Activated naive CD8-positive, alpha-beta T cell (primary cell): Measurements from ENCODE around the gene ETV3.
"Not testable (repeated sequence)": the region's sequence is repeated elsewhere in the genome, so short reads cannot be mapped to it uniquely, and the experiment has no call there.

ENCODE experiments used
- H3K27ac Mint-ChIP-seq: one replicate; pipeline ENCODE4 v1.8.0; 2021; ENCODE audit warnings: mixed read lengths
- H3K27me3 Mint-ChIP-seq: one replicate; pipeline ENCODE4 v1.8.0; 2021; ENCODE audit warnings: mixed read lengths
- H3K36me3 Mint-ChIP-seq: one replicate; pipeline ENCODE4 v1.8.0; 2021; ENCODE audit warnings: mixed read lengths
- H3K4me1 Mint-ChIP-seq: one replicate; pipeline ENCODE4 v1.8.0; 2021; ENCODE audit warnings: low read depth, mixed read lengths
- H3K4me3 Mint-ChIP-seq: one replicate; pipeline ENCODE4 v1.8.0; 2021; ENCODE audit warnings: mild to moderate bottlenecking, mixed read lengths
- H3K9me3 Mint-ChIP-seq: one replicate; pipeline ENCODE4 v1.8.0; 2021; ENCODE audit warnings: low read depth, mixed read lengths

The ETV3 gene

DNA sequence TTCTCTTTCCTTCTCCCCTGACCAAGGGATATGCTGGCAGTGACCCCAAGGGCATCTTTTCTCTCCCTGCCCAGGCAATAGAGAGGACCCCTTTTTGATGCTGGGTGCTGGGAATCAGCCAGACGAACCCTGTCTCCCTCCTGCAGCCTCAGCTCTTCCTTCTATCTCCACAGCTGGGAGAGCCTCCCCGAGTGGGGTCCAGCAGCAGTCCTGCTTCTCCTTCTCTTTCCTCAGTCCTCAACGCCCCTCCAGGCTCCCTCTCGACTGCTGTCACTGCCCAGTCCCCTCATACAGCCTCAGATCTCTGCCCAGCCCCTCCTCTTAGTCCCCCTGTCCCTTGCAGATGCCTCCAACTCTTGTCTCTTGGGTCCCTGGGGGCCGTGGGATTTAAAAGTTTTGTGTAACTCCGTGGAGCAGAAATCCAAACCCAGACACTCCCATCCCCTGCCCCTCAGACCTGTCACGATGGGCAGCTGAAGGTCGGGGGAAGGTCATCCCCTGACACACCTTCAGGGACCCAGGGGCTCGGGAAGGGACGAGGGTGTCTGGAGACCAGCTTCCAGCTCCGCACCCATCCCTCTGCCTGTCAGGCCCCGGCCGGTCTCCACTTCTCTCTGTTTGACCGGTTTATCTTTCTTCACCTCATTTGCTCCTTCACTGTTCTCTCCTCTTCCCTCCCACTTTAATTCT is 32.8 kb downstream of the ETV3 start:
- no peak overlapping the region for H3K4me3 Mint-ChIP-seq
- no peaks in the 10 kb centered on the region for H3K4me1 Mint-ChIP-seq
- H3K27me3 Mint-ChIP-seq = peaks cover 12% of the 10 kb centered on the region
- no peaks in the 10 kb centered on the region for H3K9me3 Mint-ChIP-seq
- H3K36me3 Mint-ChIP-seq = no peaks in the 10 kb centered on the region
- no peak overlapping the region for H3K27ac Mint-ChIP-seq

DNA sequence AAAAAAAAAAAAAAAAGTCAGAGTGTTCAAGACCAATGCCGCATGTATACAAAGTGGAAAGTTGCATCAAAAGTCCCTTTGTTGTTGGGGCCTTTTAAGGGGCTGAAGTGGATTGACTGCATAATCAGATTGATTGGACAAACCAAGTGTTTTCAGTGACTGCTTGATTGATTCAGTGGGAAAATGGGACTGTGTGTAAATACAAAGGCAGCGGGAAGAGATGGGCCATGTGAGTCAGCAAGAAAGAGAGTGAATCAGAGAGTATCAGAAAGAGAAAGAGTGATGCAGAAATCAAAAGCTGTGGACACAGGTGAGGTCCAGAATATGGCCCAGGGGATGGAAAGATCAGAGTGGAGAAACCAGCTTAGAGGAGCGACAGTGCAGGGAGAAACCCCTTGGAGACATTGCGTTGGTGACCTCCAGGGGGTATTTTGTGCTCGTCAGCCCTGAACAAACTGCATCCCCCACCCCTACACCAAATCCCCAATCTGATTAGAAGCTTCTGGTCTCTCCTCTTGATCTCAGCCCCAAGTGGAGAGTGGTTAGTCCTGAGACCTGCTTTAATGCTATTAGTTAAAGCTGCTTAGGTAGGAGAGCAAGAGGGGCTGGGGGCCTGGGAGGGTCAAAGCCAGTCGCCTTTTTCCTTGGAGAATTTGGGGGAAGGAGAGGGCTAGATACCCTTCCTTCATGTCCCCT is 33.4 kb downstream of the ETV3 start:
- no peaks in the 10 kb centered on the region for H3K4me1 Mint-ChIP-seq
- H3K27ac Mint-ChIP-seq = no peak overlapping the region
- no peak overlapping the region for H3K4me3 Mint-ChIP-seq
- no peaks in the 10 kb centered on the region for H3K9me3 Mint-ChIP-seq
- H3K36me3 Mint-ChIP-seq = no peaks in the 10 kb centered on the region
- peaks cover 12% of the 10 kb centered on the region for H3K27me3 Mint-ChIP-seq

DNA sequence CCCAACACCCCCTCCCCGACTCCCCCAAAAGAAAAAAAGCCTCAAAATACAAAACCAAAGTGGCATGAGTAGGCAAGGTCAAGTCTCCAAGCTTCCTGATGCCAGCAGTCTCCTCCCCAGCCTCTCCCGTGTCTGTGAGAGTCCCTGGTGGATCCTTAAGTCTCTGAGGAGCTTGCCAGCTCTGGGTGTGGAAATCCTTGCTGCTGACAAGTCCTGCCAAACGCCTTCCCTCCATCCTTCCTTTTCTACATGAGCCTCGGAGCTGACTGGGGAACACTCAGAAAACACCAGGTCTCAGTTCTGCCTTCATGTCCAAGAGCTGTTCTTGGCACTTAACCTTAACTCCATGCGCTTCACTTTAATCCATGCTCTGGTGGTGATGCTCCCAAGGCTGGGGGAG is 34.9 kb downstream of the ETV3 start:
- Mint-ChIP-seq H3K4me1 (no peaks in the 10 kb centered on the region), H3K4me3 (no peak overlapping the region), H3K27ac (no peak overlapping the region), H3K36me3 (no peaks in the 10 kb centered on the region), H3K9me3 (no peaks in the 10 kb centered on the region), H3K27me3 (peaks cover 6% of the 10 kb centered on the region)

DNA sequence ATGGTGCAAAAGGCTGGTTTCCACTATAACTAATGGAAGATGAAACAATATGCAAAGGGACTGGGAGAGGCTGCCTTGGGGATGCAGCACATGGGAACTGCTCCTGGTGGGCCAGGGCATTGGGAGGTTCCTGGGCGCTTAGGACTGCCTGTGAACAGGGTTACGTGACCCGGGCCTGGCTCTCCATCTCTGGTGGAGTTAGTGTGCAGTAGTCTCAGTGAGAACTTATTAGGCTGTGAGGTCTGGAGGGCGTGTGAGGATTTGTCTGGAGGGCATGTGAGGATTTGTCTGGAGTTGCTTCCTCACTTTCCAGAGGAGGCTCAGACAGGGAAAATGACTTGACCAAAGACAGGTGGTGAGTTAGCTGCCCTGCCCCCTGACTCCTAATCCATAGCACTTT is 37.0 kb downstream of the ETV3 start:
- Mint-ChIP-seq H3K4me1 (no peaks in the 10 kb centered on the region), H3K27me3 (no peaks in the 10 kb centered on the region), H3K27ac (no peak overlapping the region)

DNA sequence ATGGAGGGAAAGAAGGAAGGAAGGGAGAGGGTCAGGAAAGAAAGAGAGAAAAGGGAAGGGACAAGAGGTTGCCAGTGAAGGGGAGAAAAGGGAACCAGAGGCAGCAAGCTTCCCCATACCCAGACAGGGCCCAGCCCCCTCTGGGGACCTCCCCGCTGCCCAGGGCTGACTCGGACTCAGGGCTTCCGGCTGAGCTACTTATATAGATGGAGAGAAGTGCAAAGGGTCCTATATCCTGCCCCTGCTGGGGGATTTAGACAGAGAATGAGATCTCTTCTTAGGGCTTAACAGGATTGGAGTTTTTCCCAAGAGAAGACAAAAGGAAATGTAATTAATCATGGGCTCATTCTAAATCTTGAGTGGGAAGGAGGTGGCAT is 38.6 kb downstream of the ETV3 start, which contains the start of gene ETV3L:
ETV3L (minus strand) TSS at position 176 of the 377 bp plus-strand sequence. CDS start 285 bp downstream, outside the sequence.
- H3K9me3 Mint-ChIP-seq = no peaks in the 10 kb centered on the region
- H3K27ac Mint-ChIP-seq = no peak within 1 kb of the TSS
- no peaks in the 10 kb centered on the region for H3K27me3 Mint-ChIP-seq

More for the DNA sequence above, 37.0 kb downstream of the ETV3 start:
- Mint-ChIP-seq H3K9me3 (no peaks in the 10 kb centered on the region), H3K4me3 (no peak overlapping the region), H3K36me3 (no peaks in the 10 kb centered on the region)

DNA sequence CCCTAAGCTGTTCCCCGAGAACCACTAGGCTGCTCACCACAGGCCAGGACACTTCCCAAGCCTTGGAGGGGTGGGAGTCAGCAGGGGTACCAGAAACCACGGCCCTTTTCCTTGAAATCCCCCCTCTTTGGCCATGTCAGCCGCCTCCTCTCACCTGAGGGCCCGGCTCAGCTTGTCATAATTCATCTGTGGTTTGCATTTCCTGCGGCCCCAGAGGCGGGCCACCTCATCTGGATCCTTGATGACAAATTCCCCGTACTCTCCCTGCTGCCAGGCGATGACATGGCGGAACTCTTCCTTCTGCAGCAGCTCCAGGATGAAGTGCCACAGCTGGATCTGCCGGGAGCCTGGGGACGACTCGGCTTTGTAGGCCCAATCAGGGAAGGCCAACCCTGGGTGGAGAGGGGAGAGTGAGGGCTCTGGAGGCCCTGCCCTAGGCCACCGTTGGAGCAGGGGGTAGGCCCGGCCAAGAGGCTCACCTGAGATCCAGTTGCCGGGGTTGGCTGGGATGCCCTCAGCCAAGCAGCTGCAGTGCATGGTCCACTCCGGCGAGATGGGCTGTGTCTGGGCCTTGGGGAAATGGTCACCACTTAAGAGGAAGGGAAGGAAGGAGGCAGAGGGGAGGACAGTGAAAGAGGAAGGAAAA is 39.1 kb downstream of the ETV3 start:
- not testable (repeated sequence) for H3K27ac Mint-ChIP-seq, H3K36me3 Mint-ChIP-seq, H3K9me3 Mint-ChIP-seq, H3K4me3 Mint-ChIP-seq, H3K4me1 Mint-ChIP-seq, H3K27me3 Mint-ChIP-seq

More for the DNA sequence above, 38.6 kb downstream of the ETV3 start, which contains the start of gene ETV3L:
- Mint-ChIP-seq H3K36me3 (no peaks in the 10 kb centered on the region), H3K4me3 (no peak within 1 kb of the TSS), H3K4me1 (no peaks in the 10 kb centered on the region)

DNA sequence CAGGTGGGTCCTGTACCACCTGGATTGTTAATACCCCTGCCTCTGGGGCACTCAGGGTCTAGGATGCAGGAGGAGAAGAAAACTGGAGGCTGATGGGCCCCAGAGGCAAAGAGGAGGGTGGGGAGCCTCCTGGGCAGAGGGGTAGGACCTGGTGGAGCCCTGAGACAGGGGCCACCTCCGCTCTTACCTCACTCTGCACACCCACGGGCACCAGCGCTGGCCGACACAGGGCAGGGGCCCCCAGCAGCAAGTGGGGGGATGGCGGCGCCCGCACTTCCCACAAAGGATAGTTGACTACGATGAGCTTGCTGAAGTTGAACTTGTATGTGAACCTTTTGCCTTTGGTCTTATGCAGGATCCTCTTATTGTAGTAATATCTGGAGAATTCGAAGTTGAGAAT is 39.7 kb downstream of the ETV3 start:
- Mint-ChIP-seq H3K27me3 (no peaks in the 10 kb centered on the region), H3K9me3 (no peaks in the 10 kb centered on the region), H3K4me1 (no peaks in the 10 kb centered on the region), H3K27ac (no peak overlapping the region), H3K4me3 (no peak overlapping the region), H3K36me3 (no peaks in the 10 kb centered on the region)

DNA sequence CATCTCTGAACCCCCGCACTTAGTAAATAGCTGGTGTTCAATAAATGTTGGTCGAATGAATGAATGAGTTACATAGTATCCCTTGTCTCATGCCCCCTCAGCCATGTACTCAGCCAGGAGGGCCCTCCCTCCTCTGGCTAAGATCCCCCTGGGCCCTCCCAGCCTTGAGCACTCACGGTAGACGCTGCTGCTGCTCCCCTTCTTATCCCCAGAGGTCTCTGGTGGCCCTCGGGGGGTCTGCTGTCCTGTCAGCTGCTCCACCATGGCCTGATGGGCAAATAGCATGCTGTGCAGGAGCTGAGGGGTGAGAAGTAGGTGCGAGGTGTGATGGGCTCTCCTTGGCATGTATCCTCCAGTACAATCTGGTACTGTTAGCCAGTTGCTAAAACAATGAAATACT is 40.5 kb downstream of the ETV3 start:
- no peaks in the 10 kb centered on the region for H3K27me3 Mint-ChIP-seq
- H3K36me3 Mint-ChIP-seq = no peaks in the 10 kb centered on the region
- no peaks in the 10 kb centered on the region for H3K4me1 Mint-ChIP-seq
- H3K4me3 Mint-ChIP-seq = no peak overlapping the region
- H3K9me3 Mint-ChIP-seq = no peaks in the 10 kb centered on the region
- H3K27ac Mint-ChIP-seq = no peak overlapping the region

DNA sequence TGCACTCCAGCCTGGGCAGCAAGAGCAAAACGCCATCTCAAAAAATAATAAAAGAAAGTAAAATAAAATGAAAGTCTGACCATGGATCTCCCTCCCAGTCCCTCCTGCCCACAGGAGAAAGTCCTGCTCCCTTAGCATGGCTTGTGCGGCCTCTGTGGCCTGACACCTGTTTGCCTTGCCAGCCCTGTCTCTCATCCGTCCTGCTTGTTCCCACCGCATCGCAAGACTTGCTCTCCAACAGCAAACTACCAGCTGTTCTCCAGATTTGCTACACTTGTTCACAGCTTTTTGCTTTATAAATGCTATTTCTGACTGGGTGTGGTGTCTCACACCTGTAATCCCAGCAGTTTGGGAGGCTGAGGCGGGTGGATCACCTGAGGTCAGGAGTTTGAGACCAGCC is 41.3 kb downstream of the ETV3 start:
- Mint-ChIP-seq H3K4me1 (no peaks in the 10 kb centered on the region), H3K9me3 (no peaks in the 10 kb centered on the region), H3K4me3 (no peak overlapping the region), H3K36me3 (no peaks in the 10 kb centered on the region), H3K27me3 (no peaks in the 10 kb centered on the region), H3K27ac (no peak overlapping the region)

DNA sequence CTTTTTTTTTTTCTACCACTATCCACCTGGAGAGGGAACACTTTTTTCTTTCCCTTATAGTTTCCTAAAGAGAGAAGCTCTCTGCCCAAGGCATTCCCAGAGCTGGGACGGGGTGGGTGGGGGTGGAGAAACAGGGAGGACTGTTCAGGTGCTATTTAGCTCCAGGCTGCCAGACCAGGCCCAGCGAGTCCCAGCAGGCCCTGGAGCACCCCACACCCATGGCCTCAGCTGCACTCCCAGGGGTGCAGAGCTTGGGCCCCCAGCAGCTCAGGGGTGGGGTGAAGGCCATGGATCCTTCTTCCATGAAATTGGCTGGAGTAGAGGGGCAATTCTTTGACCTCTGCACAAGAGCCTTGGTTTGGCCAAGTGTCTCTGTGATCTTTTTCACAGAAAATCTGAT is 42.6 kb downstream of the ETV3 start:
- Mint-ChIP-seq H3K9me3 (no peaks in the 10 kb centered on the region), H3K36me3 (no peaks in the 10 kb centered on the region), H3K27ac (no peak overlapping the region)

DNA sequence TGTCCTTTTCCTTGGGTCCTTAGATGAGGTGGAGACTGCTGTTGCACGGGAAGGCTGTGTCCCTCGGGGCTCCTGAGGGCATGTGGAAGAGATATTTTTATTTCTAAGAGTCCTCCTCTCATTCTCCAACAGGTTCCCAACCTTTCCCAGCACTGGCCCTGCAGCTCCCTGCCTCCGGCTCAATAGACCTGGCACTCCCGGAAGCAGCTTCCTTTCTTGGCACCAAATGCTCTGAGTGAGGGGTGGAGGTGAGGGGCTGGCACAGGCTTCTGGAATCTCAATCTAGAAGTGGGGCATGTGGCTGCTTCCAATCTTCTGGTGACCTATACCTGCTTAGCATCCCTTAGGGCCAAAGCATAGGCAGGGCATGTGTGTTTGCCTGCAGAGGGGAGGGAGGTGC is 43.1 kb downstream of the ETV3 start:
- Mint-ChIP-seq H3K27me3 (peaks cover under 1% of the 10 kb centered on the region), H3K27ac (no peak overlapping the region), H3K4me3 (no peak overlapping the region), H3K9me3 (no peaks in the 10 kb centered on the region), H3K36me3 (no peaks in the 10 kb centered on the region), H3K4me1 (peaks cover 3% of the 10 kb centered on the region)

More for the DNA sequence above, 42.6 kb downstream of the ETV3 start:
- Mint-ChIP-seq H3K4me3 (no peak overlapping the region), H3K27me3 (no peaks in the 10 kb centered on the region), H3K4me1 (no peaks in the 10 kb centered on the region)

DNA sequence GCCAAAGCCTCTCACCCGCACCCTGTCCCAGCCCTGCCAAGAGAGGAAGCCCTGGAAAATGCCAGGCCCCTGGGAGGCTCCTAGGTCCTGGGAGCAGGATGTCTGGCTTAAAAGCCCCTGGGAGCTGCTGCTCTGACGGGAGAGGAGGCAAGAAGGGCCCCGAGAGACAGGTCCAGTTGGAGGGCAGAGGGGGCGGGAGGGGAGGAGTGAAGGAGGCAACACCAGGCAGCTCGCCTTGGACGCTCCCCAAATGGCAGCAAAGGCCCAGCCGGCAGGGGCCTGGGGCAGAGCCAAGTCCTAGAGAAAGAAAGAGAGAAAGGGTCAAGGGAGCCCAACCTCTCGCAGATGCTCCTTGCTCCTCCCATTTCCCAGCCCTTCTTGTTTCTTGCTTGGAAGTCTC is 45.4 kb downstream of the ETV3 start:
- Mint-ChIP-seq H3K9me3 (no peaks in the 10 kb centered on the region), H3K4me3 (no peak overlapping the region), H3K4me1 (peaks cover 4% of the 10 kb centered on the region), H3K27me3 (peaks cover 3% of the 10 kb centered on the region), H3K36me3 (no peaks in the 10 kb centered on the region), H3K27ac (no peak overlapping the region)

DNA sequence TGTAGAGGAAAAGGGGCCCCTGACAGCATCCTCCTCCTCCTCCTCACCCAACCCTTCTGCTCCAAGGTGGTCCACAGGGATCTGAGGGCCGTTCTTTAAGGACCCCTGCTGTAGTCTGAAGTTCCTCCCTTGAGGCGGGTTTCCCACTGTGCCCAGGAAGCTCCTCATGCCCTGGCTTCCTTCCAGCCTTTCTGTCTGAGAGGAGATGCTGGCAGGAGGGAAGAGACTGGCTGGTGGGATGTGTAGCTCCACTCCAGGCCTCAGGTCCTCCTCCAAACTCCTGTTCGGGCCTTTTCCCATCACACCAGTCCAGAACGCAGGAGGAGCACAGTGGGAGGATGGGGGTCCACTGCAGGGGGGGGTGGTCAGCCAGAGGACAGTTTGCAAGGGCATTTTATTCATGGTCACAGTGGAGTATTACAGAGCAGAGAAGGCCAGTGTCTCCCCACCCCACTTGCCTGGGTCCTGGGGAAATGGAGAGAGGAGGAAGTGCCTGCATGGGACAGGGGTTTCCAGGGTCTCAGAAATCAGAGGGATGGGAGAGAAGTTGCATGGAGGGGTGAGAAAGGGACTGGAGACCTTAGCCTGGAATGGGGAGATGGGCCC is 46.4 kb downstream of the ETV3 start:
- H3K4me3 Mint-ChIP-seq = no peak overlapping the region
- H3K4me1 Mint-ChIP-seq = peaks cover 4% of the 10 kb centered on the region
- H3K9me3 Mint-ChIP-seq = no peaks in the 10 kb centered on the region
- peaks cover 3% of the 10 kb centered on the region for H3K27me3 Mint-ChIP-seq
- H3K27ac Mint-ChIP-seq = no peak overlapping the region
- no peaks in the 10 kb centered on the region for H3K36me3 Mint-ChIP-seq

DNA sequence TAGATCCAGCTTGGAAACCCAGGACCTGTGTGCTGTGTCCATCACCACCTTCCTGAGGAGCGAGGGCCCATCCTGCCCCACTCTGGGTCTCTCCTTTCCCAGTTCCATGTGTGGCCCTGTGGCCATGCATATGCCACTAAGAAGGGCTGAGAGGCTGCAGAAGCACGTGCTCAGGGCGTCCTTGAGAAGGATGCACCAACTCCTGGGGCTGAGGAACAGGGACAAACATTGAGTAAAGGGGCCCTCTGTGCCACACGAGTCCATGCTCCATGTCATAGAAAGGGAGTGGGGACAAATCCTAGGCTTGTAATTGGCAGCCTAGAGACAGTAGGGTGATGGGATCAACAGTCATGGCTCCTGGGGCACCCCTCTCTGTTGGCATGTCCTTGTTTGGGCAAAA is 47.0 kb downstream of the ETV3 start:
- Mint-ChIP-seq H3K27me3 (peaks cover 3% of the 10 kb centered on the region), H3K27ac (no peak overlapping the region), H3K9me3 (no peaks in the 10 kb centered on the region), H3K4me1 (peaks cover 4% of the 10 kb centered on the region), H3K4me3 (no peak overlapping the region), H3K36me3 (no peaks in the 10 kb centered on the region)

DNA sequence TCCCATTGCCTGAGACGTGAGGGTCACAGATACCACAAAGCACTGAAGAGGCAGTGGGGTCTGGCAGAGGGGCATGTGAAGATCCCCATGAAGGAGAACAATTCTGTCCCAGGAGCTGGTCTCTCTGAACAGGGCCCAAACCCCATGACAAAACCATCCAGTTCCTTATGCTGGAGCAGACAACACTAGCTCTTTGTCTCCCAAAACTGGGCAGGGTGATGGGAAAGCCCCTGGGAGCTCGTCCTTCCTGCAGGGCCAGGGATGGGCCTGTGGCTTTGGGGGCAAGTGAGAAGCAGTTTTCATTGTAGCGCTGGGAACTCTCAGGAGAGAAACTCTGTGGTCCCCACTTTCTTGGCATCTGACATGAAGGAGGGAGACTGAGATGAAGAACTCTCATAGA is 47.4 kb downstream of the ETV3 start:
- Mint-ChIP-seq H3K9me3 (no peaks in the 10 kb centered on the region), H3K36me3 (no peaks in the 10 kb centered on the region), H3K27ac (no peak overlapping the region), H3K4me3 (no peak overlapping the region), H3K4me1 (peaks cover 4% of the 10 kb centered on the region), H3K27me3 (peaks cover 3% of the 10 kb centered on the region)
